HepG2 (cell line): ENCODE measurements around the gene ADSS1. TPM values are rescaled to one million over a fixed set of nuclear protein-coding genes. Genes with fewer than 3 reads are reported as not detected.

Source experiments
- ATAC-seq: fragments of 200-7000 bp; cut with Tn5 transposase; 3 replicates; pipeline ENCODE4 v1.9.1; 2020; ENCODE audit warnings: mild to moderate bottlenecking, moderate library complexity
- BruUV-seq: library from RNA; stranded (reverse); fragments of 400-500 nt; replicated peaks from 2 replicates; lab custom pipeline; 2021; lab: Mats Ljungman, UMichigan
- CTCF ChIA-PET: fragments of 300-600 bp; formaldehyde crosslinking; extraction: SDS; loops from one replicate; lab custom pipeline; 2021; ENCODE audit warnings: low total read pairs, inconsistent platforms, low intra/inter-chr PET ratio; lab: Yijun Ruan, JAX
- POLR2A ChIA-PET: fragments of 350-600 bp; sonication (Branson Sonifier 250); formaldehyde crosslinking; loops from one replicate; lab custom pipeline; 2020; ENCODE audit warnings: antibody characterized with exemption, inconsistent platforms; lab: Yijun Ruan, JAX
- DNase-seq: peaks from one replicate; pipeline ENCODE4 v3.0.0-alpha.2; 2015; ENCODE audit warnings: low spot score
- FAIRE-seq: peaks from 3 replicates; lab custom pipeline; 2011; peaks lifted over from hg19 to GRCh38; lab: Jason Lieb, UNC
- H2AFZ ChIP-seq: one replicate; pipeline ENCODE4 v1.6.1; 2011; ENCODE audit warnings: low read length, inconsistent platforms
- H3K27ac ChIP-seq: fragments of 300-600 bp; 3 replicates; pipeline ENCODE4 v1.8.0; 2011; ENCODE audit warnings: mixed run types, mild to moderate bottlenecking, mixed read lengths, low read length, inconsistent platforms; ENCODE audit not compliant: insufficient read depth; ENCODE audit errors: extremely low read length
- H3K27me3 ChIP-seq, 2 experiments: fragments of 200-600 bp in 1 of 2; 2 replicates in 1 of 2; 3 replicates in 1 of 2; pipeline versions ENCODE4 v1.6.0 to v1.8.0; 2011; ENCODE audit warnings: low read length in 2 of 2, mild to moderate bottlenecking in 2 of 2, moderate library complexity in 2 of 2, inconsistent platforms in 1 of 2; ENCODE audit not compliant: insufficient read depth in 2 of 2, control insufficient read depth in 1 of 2
- H3K36me3 ChIP-seq, 2 experiments: fragments of 200-600 bp in 1 of 2; replicated peaks in 1 of 2; 2 replicates in 1 of 2; 3 replicates in 1 of 2; pipeline versions ENCODE4 v1.5.1 to v1.8.0; 2011; ENCODE audit warnings: low read length in 2 of 2, inconsistent platforms in 1 of 2; ENCODE audit not compliant: insufficient read depth in 2 of 2, control insufficient read depth in 1 of 2
- H3K4me1 ChIP-seq: 2 replicates; pipeline ENCODE4 v1.5.1; 2012; ENCODE audit warnings: low read length, inconsistent platforms; ENCODE audit not compliant: insufficient read depth
- H3K4me2 ChIP-seq: 2 replicates; pipeline ENCODE4 v1.6.0; 2011; ENCODE audit warnings: low read depth, low read length, inconsistent platforms
- H3K4me3 ChIP-seq, 3 experiments: fragments of 200-600 bp in 1 of 3; sonication (generic), shearing (Covaris generic) in 1 of 3; replicated peaks in 1 of 3; 2 replicates each; pipeline ENCODE4 v1.5.1; 2011 to 2016; ENCODE audit warnings: low read length in 3 of 3, inconsistent platforms in 2 of 3, low read depth in 2 of 3, mild to moderate bottlenecking in 2 of 3, control low read depth in 1 of 3, mixed read lengths in 1 of 3; ENCODE audit not compliant: insufficient read depth in 1 of 3
- H3K79me2 ChIP-seq: one replicate; pipeline ENCODE4 v1.6.1; 2011; ENCODE audit warnings: low read length, inconsistent platforms; ENCODE audit not compliant: insufficient read depth
- H3K9ac ChIP-seq: 2 replicates; pipeline ENCODE4 v1.6.0; 2011; ENCODE audit warnings: mild to moderate bottlenecking, low read depth, low read length, inconsistent platforms; ENCODE audit not compliant: insufficient read depth
- H3K9me3 ChIP-seq: 2 replicates; pipeline ENCODE4 v1.5.1; 2012; ENCODE audit warnings: mild to moderate bottlenecking, low read length
- H4K20me1 ChIP-seq: 2 replicates; pipeline ENCODE4 v1.6.0; 2011; ENCODE audit warnings: inconsistent platforms, mild to moderate bottlenecking, low read length, moderate library complexity; ENCODE audit not compliant: insufficient read depth
- AGO1 ChIP-seq: fragments of 200-400 bp; formaldehyde crosslinking; IDR thresholded peaks from 2 replicates; pipeline ENCODE4 v1.6.1; 2017; ENCODE audit warnings: mild to moderate bottlenecking, low read depth, low read length, moderate library complexity; ENCODE audit not compliant: poor library complexity, severe bottlenecking
- AGO2 ChIP-seq: fragments of 200-400 bp; formaldehyde crosslinking; optimal IDR thresholded peaks from 2 replicates; pipeline ENCODE3; 2017; ENCODE audit warnings: mild to moderate bottlenecking, low read depth, low read length, moderate library complexity
- HNRNPL ChIP-seq: fragments of 200-400 bp; formaldehyde crosslinking; IDR thresholded peaks from 2 replicates; pipeline ENCODE4 v1.6.1; 2017; ENCODE audit warnings: mild to moderate bottlenecking, low read depth, low read length
- KAT7 ChIP-seq: IDR thresholded peaks from 2 replicates; pipeline ENCODE4 v1.6.1; 2018; ENCODE audit warnings: borderline replicate concordance, missing compliant biosample characterization
- PAF1 ChIP-seq: IDR thresholded peaks from 2 replicates; pipeline ENCODE4 v1.6.1; 2016; ENCODE audit warnings: missing genetic modification reagents, missing compliant biosample characterization
- RBFOX2 ChIP-seq: fragments of 200-400 bp; formaldehyde crosslinking; IDR thresholded peaks from 2 replicates; pipeline ENCODE4 v1.6.1; 2017; ENCODE audit warnings: low read depth, mild to moderate bottlenecking, low read length
- SP140L ChIP-seq: sonication (generic); formaldehyde crosslinking; IDR thresholded peaks from 2 replicates; pipeline ENCODE4 v1.4.0; 2020; ENCODE audit warnings: missing genetic modification reagents, borderline replicate concordance
- ZNF143 ChIP-seq: sonication (generic); formaldehyde crosslinking; IDR thresholded peaks from 2 replicates; pipeline ENCODE4 v1.4.0; 2020; ENCODE audit warnings: missing genetic modification reagents
- ZNF30 ChIP-seq: sonication (generic); formaldehyde crosslinking; IDR thresholded peaks from 2 replicates; pipeline ENCODE4 v1.5.0; 2020; ENCODE audit warnings: mild to moderate bottlenecking, missing genetic modification reagents
- ZNF460 ChIP-seq: sonication (generic); formaldehyde crosslinking; IDR thresholded peaks from 2 replicates; pipeline ENCODE4 v1.5.1; 2020; ENCODE audit warnings: missing genetic modification reagents, mild to moderate bottlenecking, borderline replicate concordance
- WGBS: methylation state at CpG from one replicate; pipeline ENCODE4 v1.1.6; 2017; ENCODE audit warnings: low lambda C conversion rate; 5-methylcytosine and 5-hydroxymethylcytosine counted together
- in situ Hi-C: cut with HindIII; loops from 2 replicates; pipeline ENCODE4 v1.10.0; 2017; ENCODE audit warnings: low pct_unique_long_range_greater_than_20kb; ENCODE audit not compliant: extremely low pct_ligation_motif_present
- intact Hi-C: fragments of 100-400 bp; cut with micrococcal nuclease; formaldehyde crosslinking; loops from one replicate; pipeline ENCODE4 v1.10.0; 2022; ENCODE audit not compliant: unreplicated experiment
- polyA plus RNA-seq, 8 experiments: library from polyadenylated mRNA; depleted of rRNA in 3 of 8; stranded (reverse) in 7 of 8; unstranded in 1 of 8; fragments of >200 nt; fragmentation: Illumina TruSeq in 4 of 8; extraction: Trizol in 4 of 8; gene quantifications; 2 replicates each; pipeline versions ENCODE4 v1.2.1 to v1.2.3, GENCODE V29; 2011 to 2016; ENCODE audit warnings: low read depth in 4 of 8, missing spikeins in 1 of 8, mixed read lengths in 1 of 8; ENCODE audit not compliant: insufficient read depth in 1 of 8
- total RNA-seq, 5 experiments: library from RNA; depleted of rRNA; stranded (reverse); fragments of >200 nt; fragmentation: Illumina TruSeq; extraction: Trizol; gene quantifications; 2 replicates each; pipeline ENCODE4 v1.2.3, GENCODE V29; 2016; ENCODE audit warnings: low read depth in 1 of 5

ADSS1 gene
- total and polyA plus RNA-seq, 2 of the 13 experiments (the other 11 are each of a cell fraction or from before 2014, with no cell fraction given): 1.0 to 36.7 TPM

GRCh38 chr14:104770072-104770579, 46.1 kb downstream of the ADSS1 start:
- Histone ChIP-seq H3K9ac (no peak overlapping the region), H2AFZ (no peak overlapping the region), H3K36me3 (peaks cover 19 to 28% of the 10 kb centered on the region in 2 experiments; a peak in 4 of 5 replicates), H3K27ac (no peak overlapping the region), H3K4me3 (no peak overlapping the region), H3K79me2 (peaks cover 29% of the 10 kb centered on the region), H4K20me1 (peaks cover 4% of the 10 kb centered on the region), H3K4me2 (no peak overlapping the region), H3K4me1 (peaks cover 25% of the 10 kb centered on the region), H3K27me3 (no peaks in the 10 kb centered on the region; a peak in 1 of 5 replicates), H3K9me3 (peaks cover 8% of the 10 kb centered on the region)
- TF ChIP-seq ZNF143 (no peak), SP140L (CRISPR knock-in tag) (no peak), RBFOX2 (peak; percentile 32; the same call in 1 of the 2 replicates), ZNF30 (CRISPR knock-in tag) (no peak), ZNF460 (CRISPR knock-in tag) (no peak), PAF1 (0 out of 2 replicates have a peak, but pooled peaks have one; percentile 35), KAT7 (CRISPR knock-in tag) (no peak), HNRNPL (0 out of 2 replicates have a peak, but pooled peaks have one; percentile 16), AGO1 (peak; percentile 66), AGO2 (peak; percentile 58)
- intact Hi-C loops: no loop called here
- BruUV-seq: no TSS peak
- ATAC-seq: no peak
- FAIRE-seq: no peak
- CTCF ChIA-PET: no interaction called here
- DNase-seq: no peak
- in situ Hi-C loops: no loop called here
- POLR2A ChIA-PET: interaction anchor here (0.6 to 3.3 kb wide), 3 partner anchors 16 to 95 kb away, joined by 3 to 32 read pairs (median 3); partner anchors contain the start of genes CEP170B and SIVA1
- 96% methylated on average over 23 of the region's 24 CpGs for WGBS
